ENCODE measurements around the gene SERPINE1.

SERPINE1 gene

GRCh38 chr7:101180130-101180755, 53.3 kb downstream of the SERPINE1 start, which contains the start of gene NAT16:
NAT16 (minus strand) TSS chr7:101180293; CDS start chr7:101174807, 5,486 bp downstream.
- Histone ChIP-seq H3K79me2 (ENCODE audit: low read length) (no peaks in the 10 kb centered on the region), H4K20me1 (ENCODE audit: insufficient read depth, low read length) (no peaks in the 10 kb centered on the region), H3K9me3 (replicated peaks; ENCODE audit: insufficient read depth, low read length) (no peaks in the 10 kb centered on the region), H3K9me2 (replicated peaks; ENCODE audit: insufficient read depth, low read length) (no peaks in the 10 kb centered on the region), H3K4me2 (ENCODE audit: low read depth, low read length) (0 out of 2 replicates have a peak within 1 kb of the TSS, but pooled peaks have one; percentile 18), H3K9ac (ENCODE audit: low read length) (no peak within 1 kb of the TSS), H3K4me1 (ENCODE audit: low read length) (0 out of 2 replicates have a peak, but pooled peaks cover 4% of the 10 kb centered on the region), H3K27me3 (replicated peaks; ENCODE audit: insufficient read depth, low read length) (peaks cover 74% of the 10 kb centered on the region), H2AFZ (ENCODE audit: low read length) (no peak within 1 kb of the TSS), H3F3A (ENCODE audit: insufficient read depth, low read length) (no peaks in the 10 kb centered on the region), H3K4me3 (ENCODE audit: low read length) (no peak within 1 kb of the TSS), H3K36me3 (replicated peaks; ENCODE audit: insufficient read depth, low read length) (no peaks in the 10 kb centered on the region), H3K27ac (ENCODE audit: low read length) (no peak within 1 kb of the TSS)
- DNase-seq, result no peak
- TF ChIP-seq EZH2phosphoT487 (IDR thresholded peaks at IDR 0.05; ENCODE audit: low read length) (no peak), EZH2 (optimal IDR thresholded peaks at IDR 0.05; ENCODE audit: low read depth, low read length) (no peak), CTCF (IDR thresholded peaks at IDR 0.05; ENCODE audit: low read length) (no peak)

GRCh38 chr7:101185258-101185839, 58.4 kb downstream of the SERPINE1 start:
- H3K9me2 ChIP-seq (replicated peaks; ENCODE audit: insufficient read depth, low read length), result no peaks in the 10 kb centered on the region
- H3F3A ChIP-seq (ENCODE audit: insufficient read depth, low read length), result no peaks in the 10 kb centered on the region
- no peaks in the 10 kb centered on the region for H3K9me3 ChIP-seq (replicated peaks; ENCODE audit: insufficient read depth, low read length)
- no peak overlapping the region for H3K4me2 ChIP-seq (ENCODE audit: low read depth, low read length)
- H3K36me3 ChIP-seq (replicated peaks; ENCODE audit: insufficient read depth, low read length), result no peaks in the 10 kb centered on the region
- no peaks in the 10 kb centered on the region for H4K20me1 ChIP-seq (ENCODE audit: insufficient read depth, low read length)
- TF ChIP-seq CTCF (IDR thresholded peaks at IDR 0.05; ENCODE audit: low read length) (no peak), EZH2 (optimal IDR thresholded peaks at IDR 0.05; ENCODE audit: low read depth, low read length) (no peak), EZH2phosphoT487 (IDR thresholded peaks at IDR 0.05; ENCODE audit: low read length) (no peak)
- no peak overlapping the region for H3K27ac ChIP-seq (ENCODE audit: low read length)
- H3K27me3 ChIP-seq (replicated peaks; ENCODE audit: insufficient read depth, low read length), result peaks cover 71% of the 10 kb centered on the region
- H3K79me2 ChIP-seq (ENCODE audit: low read length), result no peaks in the 10 kb centered on the region
- H3K4me3 ChIP-seq (ENCODE audit: low read length), result no peak overlapping the region
- 0 out of 2 replicates have a peak, but pooled peaks cover 4% of the 10 kb centered on the region for H3K4me1 ChIP-seq (ENCODE audit: low read length)
- H3K9ac ChIP-seq (ENCODE audit: low read length), result no peak overlapping the region
- no peak overlapping the region for H2AFZ ChIP-seq (ENCODE audit: low read length)
- DNase-seq, result no peak

GRCh38 chr7:101186194-101186593, 59.3 kb downstream of the SERPINE1 start:
- H3K4me2 ChIP-seq (ENCODE audit: low read depth, low read length), result no peak overlapping the region
- H2AFZ ChIP-seq (ENCODE audit: low read length), result no peak overlapping the region
- H3K9ac ChIP-seq (ENCODE audit: low read length), result no peak overlapping the region
- no peaks in the 10 kb centered on the region for H3K9me3 ChIP-seq (replicated peaks; ENCODE audit: insufficient read depth, low read length)
- H3K27ac ChIP-seq (ENCODE audit: low read length), result no peak overlapping the region
- H3F3A ChIP-seq (ENCODE audit: insufficient read depth, low read length), result no peaks in the 10 kb centered on the region
- TF ChIP-seq EZH2 (optimal IDR thresholded peaks at IDR 0.05; ENCODE audit: low read depth, low read length) (no peak), EZH2phosphoT487 (IDR thresholded peaks at IDR 0.05; ENCODE audit: low read length) (no peak), CTCF (IDR thresholded peaks at IDR 0.05; ENCODE audit: low read length) (no peak)
- H3K36me3 ChIP-seq (replicated peaks; ENCODE audit: insufficient read depth, low read length), result no peaks in the 10 kb centered on the region
- no peaks in the 10 kb centered on the region for H3K79me2 ChIP-seq (ENCODE audit: low read length)
- no peak for DNase-seq
- H3K4me1 ChIP-seq (ENCODE audit: low read length), result 0 out of 2 replicates have a peak, but pooled peaks cover 4% of the 10 kb centered on the region
- H3K9me2 ChIP-seq (replicated peaks; ENCODE audit: insufficient read depth, low read length), result no peaks in the 10 kb centered on the region
- peaks cover 69% of the 10 kb centered on the region for H3K27me3 ChIP-seq (replicated peaks; ENCODE audit: insufficient read depth, low read length)
- H4K20me1 ChIP-seq (ENCODE audit: insufficient read depth, low read length), result no peaks in the 10 kb centered on the region
- H3K4me3 ChIP-seq (ENCODE audit: low read length), result no peak overlapping the region
